Measurements from ENCODE around the gene MEGF9.
A peak's percentile ranks its signal among the peaks of the same experiment; 100 is the strongest.

Gene MEGF9

DNA sequence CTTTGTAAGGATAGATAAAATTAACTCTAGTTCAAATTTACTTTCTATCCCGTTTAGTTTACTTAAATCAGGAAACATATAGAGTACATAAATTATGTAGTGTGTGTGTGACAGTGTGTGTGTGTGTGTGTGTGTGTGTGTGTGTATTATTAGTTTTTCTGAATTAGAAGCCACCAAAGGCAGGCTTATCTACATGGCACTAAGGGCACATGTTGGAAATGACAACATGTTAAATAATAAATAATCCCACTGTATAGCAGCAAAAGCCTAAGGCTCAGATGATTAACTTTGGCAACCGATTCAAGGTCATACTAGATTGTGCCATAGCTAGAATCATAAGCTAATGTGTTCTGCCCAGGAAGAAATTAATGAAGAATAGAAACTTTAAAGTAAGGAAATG is 54.6 kb downstream of the MEGF9 start:
- no peak for DNase-seq (ENCODE audit: low spot score)
- TF ChIP-seq, protein P1, sequence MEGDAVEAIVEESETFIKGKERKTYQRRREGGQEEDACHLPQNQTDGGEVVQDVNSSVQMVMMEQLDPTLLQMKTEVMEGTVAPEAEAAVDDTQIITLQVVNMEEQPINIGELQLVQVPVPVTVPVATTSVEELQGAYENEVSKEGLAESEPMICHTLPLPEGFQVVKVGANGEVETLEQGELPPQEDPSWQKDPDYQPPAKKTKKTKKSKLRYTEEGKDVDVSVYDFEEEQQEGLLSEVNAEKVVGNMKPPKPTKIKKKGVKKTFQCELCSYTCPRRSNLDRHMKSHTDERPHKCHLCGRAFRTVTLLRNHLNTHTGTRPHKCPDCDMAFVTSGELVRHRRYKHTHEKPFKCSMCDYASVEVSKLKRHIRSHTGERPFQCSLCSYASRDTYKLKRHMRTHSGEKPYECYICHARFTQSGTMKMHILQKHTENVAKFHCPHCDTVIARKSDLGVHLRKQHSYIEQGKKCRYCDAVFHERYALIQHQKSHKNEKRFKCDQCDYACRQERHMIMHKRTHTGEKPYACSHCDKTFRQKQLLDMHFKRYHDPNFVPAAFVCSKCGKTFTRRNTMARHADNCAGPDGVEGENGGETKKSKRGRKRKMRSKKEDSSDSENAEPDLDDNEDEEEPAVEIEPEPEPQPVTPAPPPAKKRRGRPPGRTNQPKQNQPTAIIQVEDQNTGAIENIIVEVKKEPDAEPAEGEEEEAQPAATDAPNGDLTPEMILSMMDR (IDR thresholded peaks at IDR 0.05; ENCODE audit: borderline replicate concordance, control extremely low read depth, extremely low read depth, insufficient read depth, missing control alignments) = no peak
- in situ Hi-C loops (cut with MboI; ENCODE audit: low sequenced_read_pairs, unreplicated experiment) = no loop called here

DNA sequence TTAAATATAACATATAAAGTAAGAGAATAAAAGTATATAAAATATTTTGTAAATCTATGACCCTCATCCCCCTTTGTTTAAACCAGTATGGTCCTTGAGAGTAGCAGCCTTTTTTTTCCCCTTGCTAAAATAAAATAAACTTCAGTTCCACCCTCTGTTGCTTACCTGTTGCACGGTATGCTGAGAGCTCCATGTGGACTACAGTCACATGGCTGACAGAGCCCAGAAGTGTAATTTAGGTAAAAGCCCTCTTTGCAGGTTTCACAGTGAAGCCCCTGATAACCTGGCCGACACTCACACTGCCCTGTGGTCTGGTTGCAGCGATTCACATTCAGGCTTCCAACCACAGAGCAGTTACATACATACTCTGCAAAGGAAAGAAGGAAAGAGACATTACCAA is 55.1 kb downstream of the MEGF9 start:
- no peak for DNase-seq (ENCODE audit: low spot score)
- TF ChIP-seq, protein P1 (IDR thresholded peaks at IDR 0.05; ENCODE audit: borderline replicate concordance, control extremely low read depth, extremely low read depth, insufficient read depth, missing control alignments) = no peak
- in situ Hi-C loops (cut with MboI; ENCODE audit: low sequenced_read_pairs, unreplicated experiment) = no loop called here

DNA sequence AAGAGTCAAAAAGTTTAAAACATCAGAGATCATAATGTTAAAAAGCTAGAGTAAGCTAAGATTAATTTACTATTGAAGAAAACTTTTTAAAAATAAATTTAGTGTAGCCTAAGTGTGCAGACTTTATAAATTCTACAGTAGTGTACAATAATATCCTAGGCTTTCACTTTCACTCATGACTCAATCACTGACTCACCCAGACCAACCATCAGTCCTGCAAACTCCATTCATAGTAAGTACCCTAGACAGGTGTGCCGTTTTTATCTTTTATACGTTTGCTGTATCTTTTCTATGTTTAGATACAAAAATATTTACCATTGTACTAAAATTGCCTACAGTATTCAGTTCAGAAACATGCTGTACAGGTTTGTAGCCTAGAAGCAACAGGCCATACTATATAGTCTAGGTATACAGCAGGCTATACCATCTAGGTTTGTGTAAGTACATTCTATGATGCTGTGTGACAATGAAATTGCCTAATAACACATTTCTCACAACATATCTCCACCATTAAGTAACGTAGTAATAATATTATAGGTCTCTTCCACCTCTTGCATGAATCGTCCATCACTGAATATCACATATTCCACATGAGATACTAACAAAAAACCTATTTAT is 59.2 kb downstream of the MEGF9 start:
- TF ChIP-seq, protein P1 (IDR thresholded peaks at IDR 0.05; ENCODE audit: borderline replicate concordance, control extremely low read depth, extremely low read depth, insufficient read depth, missing control alignments) = no peak
- peak; percentile 21 for DNase-seq (ENCODE audit: low spot score)

DNA sequence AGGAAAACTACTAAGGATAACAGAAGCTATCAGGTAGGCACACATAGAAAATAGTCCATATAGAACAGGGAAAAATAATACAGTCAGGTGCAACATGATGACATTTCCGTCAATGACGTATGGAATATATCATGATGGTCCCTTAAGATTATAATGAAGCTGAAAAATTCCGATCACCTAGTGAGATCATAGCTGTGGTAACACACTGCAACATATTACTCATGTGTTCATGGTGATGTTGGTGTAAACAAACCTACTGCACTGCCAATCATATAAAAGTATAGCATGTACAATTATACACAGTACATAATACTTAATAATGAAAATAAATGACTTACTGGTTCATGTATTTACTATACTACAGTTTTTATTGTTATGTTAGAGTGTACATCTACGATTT is 60.0 kb downstream of the MEGF9 start:
- TF ChIP-seq, protein P1 (IDR thresholded peaks at IDR 0.05; ENCODE audit: borderline replicate concordance, control extremely low read depth, extremely low read depth, insufficient read depth, missing control alignments) = no peak
- DNase-seq (ENCODE audit: low spot score) = no peak
- in situ Hi-C loops (cut with MboI; ENCODE audit: low sequenced_read_pairs, unreplicated experiment) = no loop called here

More for the DNA sequence above, 59.2 kb downstream of the MEGF9 start:
- in situ Hi-C loops (cut with MboI; ENCODE audit: low sequenced_read_pairs, unreplicated experiment) = no loop called here

DNA sequence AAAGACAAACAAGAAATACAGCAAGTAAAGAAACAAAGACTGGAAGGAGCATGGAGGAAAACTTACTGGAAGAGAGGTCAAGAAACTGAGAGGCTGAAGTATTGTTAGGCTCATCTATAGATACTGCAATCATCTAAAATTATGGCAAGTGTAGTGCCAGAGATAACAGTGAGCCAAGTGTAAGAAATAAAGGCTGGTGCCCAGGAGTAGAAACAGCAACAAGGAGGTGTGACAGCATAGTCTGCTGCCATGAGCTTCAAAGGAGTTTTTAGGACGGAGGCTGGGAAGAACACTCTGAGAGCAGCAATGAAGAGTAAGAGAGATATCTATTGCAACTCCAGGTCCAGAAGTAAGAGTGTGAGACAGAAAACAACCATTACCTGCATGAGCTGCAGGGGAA is 60.5 kb downstream of the MEGF9 start:
- in situ Hi-C loops (cut with MboI; ENCODE audit: low sequenced_read_pairs, unreplicated experiment) = no loop called here
- no peak for DNase-seq (ENCODE audit: low spot score)
- TF ChIP-seq, protein P1 (IDR thresholded peaks at IDR 0.05; ENCODE audit: borderline replicate concordance, control extremely low read depth, extremely low read depth, insufficient read depth, missing control alignments) = no peak

DNA sequence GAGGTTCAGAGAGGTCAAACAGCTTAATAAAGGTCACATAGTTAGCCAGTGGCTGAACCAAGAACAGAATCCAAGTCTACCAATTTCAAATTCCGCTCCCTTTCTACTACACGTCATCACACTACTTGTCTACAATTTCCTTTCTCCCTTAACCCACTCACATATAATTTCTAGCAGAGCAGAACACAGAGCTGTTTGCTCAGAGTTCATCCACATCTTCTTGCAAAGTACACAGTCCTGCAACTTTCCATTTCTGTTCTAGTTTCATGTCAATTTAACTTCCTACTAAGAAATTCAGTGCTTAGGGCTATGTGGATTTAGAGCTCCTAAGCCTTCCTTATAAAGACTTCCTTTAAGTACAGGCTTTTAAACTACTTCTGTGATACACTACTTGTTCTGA is 61.3 kb downstream of the MEGF9 start:
- TF ChIP-seq, protein P1 (IDR thresholded peaks at IDR 0.05; ENCODE audit: borderline replicate concordance, control extremely low read depth, extremely low read depth, insufficient read depth, missing control alignments) = no peak
- in situ Hi-C loops (cut with MboI; ENCODE audit: low sequenced_read_pairs, unreplicated experiment) = no loop called here
- no peak for DNase-seq (ENCODE audit: low spot score)

Data from GM13976 (cell line).